ENCODE measurements around the gene IL1F10.

- TF ChIP-seq CTCF (IDR thresholded peaks at IDR 0.05) (no peak), POLR2A (IDR thresholded peaks at IDR 0.05) (no peak)
Measured at GRCh38 chr2:113028112-113028511, 39.7 kb upstream of the IL1F10 start.

Data from esophagus squamous epithelium (tissue), 4 donors.